ENCODE results near the gene SH2D3A. TPM values are rescaled to one million over a fixed set of nuclear protein-coding genes. Genes with fewer than 3 reads are reported as not detected.
"Not testable (repeated sequence)": the region's sequence is repeated elsewhere in the genome, so short reads cannot be mapped to it uniquely, and the experiment has no call there.

The SH2D3A gene
- total and polyA plus RNA-seq, 9 donors: 0.18 to 18.3 (median 1.5) TPM; not detected in 1

DNA sequence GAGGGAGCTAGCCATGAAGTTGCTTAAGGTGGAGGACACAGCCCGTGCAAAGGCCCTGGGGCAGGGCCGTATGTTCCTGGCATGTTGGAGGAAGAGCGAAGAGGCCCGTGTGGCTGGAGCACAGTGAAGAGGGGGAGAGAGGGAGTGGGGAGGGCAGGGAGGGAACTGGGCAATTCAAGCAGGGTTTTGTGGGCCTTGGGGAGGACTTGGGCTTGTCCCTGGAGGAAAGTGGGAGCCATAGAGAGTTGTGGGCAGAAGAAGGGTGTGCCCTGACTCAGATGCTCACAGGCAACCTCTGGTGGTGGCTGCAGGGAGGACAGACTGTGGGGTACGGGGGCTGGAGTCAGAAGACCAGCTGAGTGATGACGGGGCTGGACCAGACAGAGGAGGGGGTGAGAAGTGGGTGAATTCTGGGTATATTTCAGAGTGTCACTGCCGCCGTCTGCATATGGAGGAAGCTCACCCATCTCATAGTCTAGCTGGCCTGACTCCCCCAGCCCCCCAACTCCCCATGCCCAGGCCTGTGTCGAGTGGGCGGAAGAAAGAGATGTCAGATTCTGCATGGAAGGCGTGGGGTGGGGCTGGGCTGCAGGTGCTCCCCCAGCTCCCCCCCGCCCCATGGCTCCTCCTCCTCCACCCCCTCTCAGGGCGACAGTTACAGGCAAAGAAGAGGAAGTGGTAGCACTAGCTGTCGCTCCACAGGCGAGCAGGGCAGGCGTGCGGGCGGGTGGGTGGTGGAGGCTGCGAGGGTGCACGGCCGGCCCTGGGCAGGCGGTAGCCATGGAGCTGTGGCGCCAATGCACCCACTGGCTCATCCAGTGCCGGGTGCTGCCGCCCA lies 5.0 kb upstream of the SH2D3A start, which contains the start of gene VAV1:
TSS of gene VAV1 (plus strand) at position 681 of the 838 bp plus-strand sequence. CDS start at position 781, 100 bp downstream.
- Histone ChIP-seq H3K4me3 (peak within 1 kb of the TSS; percentile 10), H3K4me1 (ENCODE audit: insufficient read depth) (peaks cover 2% of the 10 kb centered on the region), H3K9me3 (no peaks in the 10 kb centered on the region), H3K36me3 (no peaks in the 10 kb centered on the region), H3K27me3 (peaks cover 5% of the 10 kb centered on the region), H3K27ac (no peak within 1 kb of the TSS)
- TF ChIP-seq, protein P1, sequence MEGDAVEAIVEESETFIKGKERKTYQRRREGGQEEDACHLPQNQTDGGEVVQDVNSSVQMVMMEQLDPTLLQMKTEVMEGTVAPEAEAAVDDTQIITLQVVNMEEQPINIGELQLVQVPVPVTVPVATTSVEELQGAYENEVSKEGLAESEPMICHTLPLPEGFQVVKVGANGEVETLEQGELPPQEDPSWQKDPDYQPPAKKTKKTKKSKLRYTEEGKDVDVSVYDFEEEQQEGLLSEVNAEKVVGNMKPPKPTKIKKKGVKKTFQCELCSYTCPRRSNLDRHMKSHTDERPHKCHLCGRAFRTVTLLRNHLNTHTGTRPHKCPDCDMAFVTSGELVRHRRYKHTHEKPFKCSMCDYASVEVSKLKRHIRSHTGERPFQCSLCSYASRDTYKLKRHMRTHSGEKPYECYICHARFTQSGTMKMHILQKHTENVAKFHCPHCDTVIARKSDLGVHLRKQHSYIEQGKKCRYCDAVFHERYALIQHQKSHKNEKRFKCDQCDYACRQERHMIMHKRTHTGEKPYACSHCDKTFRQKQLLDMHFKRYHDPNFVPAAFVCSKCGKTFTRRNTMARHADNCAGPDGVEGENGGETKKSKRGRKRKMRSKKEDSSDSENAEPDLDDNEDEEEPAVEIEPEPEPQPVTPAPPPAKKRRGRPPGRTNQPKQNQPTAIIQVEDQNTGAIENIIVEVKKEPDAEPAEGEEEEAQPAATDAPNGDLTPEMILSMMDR (IDR thresholded peaks at IDR 0.05): no peak
- TF ChIP-seq POLR2A (IDR thresholded peaks at IDR 0.05): no peak
- no peak for TF ChIP-seq EP300 (IDR thresholded peaks at IDR 0.05)
- no peak for DNase-seq
- 51 to 61% (median 54%) methylated on average over 18 to 25 of the region's 25 CpGs for WGBS, 3 donors
- intact Hi-C loops (cut with DNase I): no loop called here

GRCh38 chr19:6771648-6772027 lies 4.4 kb upstream of the SH2D3A start:
- DNase-seq; H3K36me3 ChIP-seq; H3K27ac ChIP-seq; H3K27me3 ChIP-seq; intact Hi-C loops (cut with DNase I); H3K9me3 ChIP-seq; H3K4me3 ChIP-seq; H3K4me1 ChIP-seq (ENCODE audit: insufficient read depth): not testable (repeated sequence)
- WGBS, 3 donors: 85 to 88% (median 86%) methylated on average over 7 of the region's 7 CpGs

- TF ChIP-seq, protein P1 (IDR thresholded peaks at IDR 0.05): no peak
- TF ChIP-seq EP300 (IDR thresholded peaks at IDR 0.05) (no peak), POLR2A (IDR thresholded peaks at IDR 0.05) (no peak)
- intact Hi-C loops (cut with DNase I): loop anchor here in 1 of 4 donors (10.0 kb wide), 1 partner anchor 134 kb away; no protein-coding TSS in a partner anchor
- H3K27me3 ChIP-seq: peaks cover 8% of the 10 kb centered on the region
These were observed 1.9 kb upstream of the SH2D3A start for GRCh38 chr19:6769006-6769619.

DNA sequence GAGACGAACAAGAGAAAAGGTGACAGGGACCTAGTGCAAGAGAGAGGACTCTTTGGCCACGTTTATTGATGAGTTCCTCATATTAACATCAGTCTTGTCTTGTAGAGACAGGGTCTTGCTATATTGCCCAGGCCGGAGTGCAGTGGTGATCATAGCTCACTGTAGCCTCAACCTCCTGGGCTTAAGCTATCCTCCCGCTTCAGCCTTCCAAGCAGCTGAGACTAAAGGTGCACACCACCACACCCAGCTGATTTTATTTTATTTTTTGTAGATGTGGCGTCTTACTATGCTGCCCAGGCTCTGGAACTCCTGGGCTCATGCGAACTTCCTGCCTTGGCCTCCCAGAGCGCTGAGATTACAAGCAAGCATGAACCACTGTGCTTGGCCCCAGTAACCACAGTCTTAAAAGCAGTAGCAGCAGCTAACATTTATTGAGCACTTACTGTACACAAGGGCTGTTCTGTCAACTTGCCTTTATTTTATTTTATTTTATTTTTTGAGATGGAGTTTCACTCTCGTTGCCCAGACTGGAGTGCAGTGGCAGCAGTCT lies 1.1 kb upstream of the SH2D3A start:
- H3K4me1 ChIP-seq (ENCODE audit: insufficient read depth): peaks cover 2% of the 10 kb centered on the region
- intact Hi-C loops (cut with DNase I): loop anchor here in 1 of 4 donors (10.0 kb wide), 1 partner anchor 134 kb away; no protein-coding TSS in a partner anchor
- no peak for TF ChIP-seq POLR2A (IDR thresholded peaks at IDR 0.05)
- TF ChIP-seq EP300 (IDR thresholded peaks at IDR 0.05): no peak
- TF ChIP-seq, protein P1 (IDR thresholded peaks at IDR 0.05): no peak
- no peak overlapping the region for H3K4me3 ChIP-seq
- no peak overlapping the region for H3K27ac ChIP-seq
- H3K27me3 ChIP-seq: peaks cover 8% of the 10 kb centered on the region
- no peaks in the 10 kb centered on the region for H3K9me3 ChIP-seq
- no peaks in the 10 kb centered on the region for H3K36me3 ChIP-seq
- 60 to 73% (median 62%) methylated on average over 8 of the region's 8 CpGs for WGBS, 3 donors
- DNase-seq: no peak

More at GRCh38 chr19:6769006-6769619, 1.9 kb upstream of the SH2D3A start:
- WGBS, 3 donors: 52 to 55% (median 54%) methylated on average over 11 of the region's 11 CpGs
- H3K27ac ChIP-seq: no peak overlapping the region
- no peak overlapping the region for H3K4me3 ChIP-seq
- H3K4me1 ChIP-seq (ENCODE audit: insufficient read depth): peaks cover 2% of the 10 kb centered on the region
- no peaks in the 10 kb centered on the region for H3K9me3 ChIP-seq
- DNase-seq: no peak
- no peaks in the 10 kb centered on the region for H3K36me3 ChIP-seq

Measured in ovary (tissue), 9 donors.